Keratinocyte (primary cell): Measurements from ENCODE around the gene PLXNB1. TPM values are rescaled to one million over a fixed set of nuclear protein-coding genes. Genes with fewer than 3 reads are reported as not detected.

ENCODE experiments used
- DNase-seq: peaks from one replicate; pipeline ENCODE4 v3.0.0-alpha.2; 2011; ENCODE audit warnings: low read depth, missing footprints, low spot score
- FAIRE-seq: peaks from 2 replicates; lab custom pipeline; 2011; peaks lifted over from hg19 to GRCh38; lab: Jason Lieb, UNC
- H2AFZ ChIP-seq: 2 replicates; pipeline ENCODE4 v1.6.0; 2012; ENCODE audit warnings: low read length, control low read depth, inconsistent platforms; ENCODE audit not compliant: control insufficient read depth
- H3K27ac ChIP-seq: 2 replicates; pipeline ENCODE4 v1.5.1; 2011; ENCODE audit warnings: low read length; ENCODE audit not compliant: control insufficient read depth, insufficient read depth
- H3K27me3 ChIP-seq: 3 replicates; pipeline ENCODE4 v1.6.0; 2011; ENCODE audit warnings: low read length; ENCODE audit not compliant: control insufficient read depth, insufficient read depth; ENCODE audit errors: extremely low read depth
- H3K36me3 ChIP-seq, 2 experiments: 2 replicates in 1 of 2; 3 replicates in 1 of 2; pipeline ENCODE4 v1.5.1; 2011; ENCODE audit warnings: low read length in 2 of 2, mild to moderate bottlenecking in 1 of 2; ENCODE audit not compliant: control insufficient read depth in 2 of 2, insufficient read depth in 2 of 2; ENCODE audit errors: extremely low read depth in 1 of 2
- H3K4me1 ChIP-seq: 3 replicates; pipeline ENCODE4 v1.5.1; 2011; ENCODE audit warnings: low read length; ENCODE audit not compliant: control insufficient read depth, insufficient read depth; ENCODE audit errors: extremely low read depth
- H3K4me2 ChIP-seq: 3 replicates; pipeline ENCODE4 v1.6.0; 2011; ENCODE audit warnings: low read depth, low read length; ENCODE audit not compliant: control insufficient read depth, insufficient read depth; ENCODE audit errors: extremely low read depth
- H3K4me3 ChIP-seq, 3 experiments: fragments of 200-600 bp in 1 of 3; sonication (generic) in 1 of 3; 2 replicates in 2 of 3; 3 replicates in 1 of 3; pipeline ENCODE4 v1.5.1; 2011 to 2016; ENCODE audit warnings: low read length in 3 of 3, mild to moderate bottlenecking in 3 of 3, control low read depth in 2 of 3, inconsistent platforms in 1 of 3, low read depth in 1 of 3, mixed read lengths in 1 of 3, mixed run types in 1 of 3, moderate library complexity in 1 of 3; ENCODE audit not compliant: control insufficient read depth in 2 of 3, insufficient read depth in 2 of 3; ENCODE audit errors: extremely low read depth in 1 of 3
- H3K79me2 ChIP-seq: 2 replicates; pipeline ENCODE4 v1.6.0; 2012; ENCODE audit warnings: low read length; ENCODE audit not compliant: control insufficient read depth, insufficient read depth
- H3K9ac ChIP-seq: 3 replicates; pipeline ENCODE4 v1.6.0; 2011; ENCODE audit warnings: low read length; ENCODE audit not compliant: control insufficient read depth, insufficient read depth; ENCODE audit errors: extremely low read depth
- H3K9me1 ChIP-seq: 3 replicates; pipeline ENCODE4 v1.6.0; 2011; ENCODE audit warnings: low read length; ENCODE audit not compliant: control insufficient read depth, insufficient read depth; ENCODE audit errors: extremely low read depth
- H3K9me3 ChIP-seq: 2 replicates; pipeline ENCODE4 v1.5.1; 2012; ENCODE audit warnings: low read depth, low read length; ENCODE audit not compliant: control insufficient read depth
- H4K20me1 ChIP-seq: 3 replicates; pipeline ENCODE4 v1.6.0; 2011; ENCODE audit warnings: low read length; ENCODE audit not compliant: control insufficient read depth, insufficient read depth; ENCODE audit errors: extremely low read depth
- CTCF ChIP-seq, 3 experiments: IDR thresholded peaks in 1 of 3; conservative IDR thresholded peaks in 1 of 3; optimal IDR thresholded peaks in 1 of 3; 2 replicates in 2 of 3; 3 replicates in 1 of 3; pipeline versions ENCODE3 to v1.5.1; 2011; ENCODE audit warnings: low read length in 3 of 3, mild to moderate bottlenecking in 3 of 3, moderate library complexity in 2 of 3, control low read depth in 1 of 3, inconsistent platforms in 1 of 3; ENCODE audit not compliant: insufficient read depth in 2 of 3; ENCODE audit errors: extremely low read depth in 1 of 3
- EZH2 ChIP-seq: IDR thresholded peaks from one replicate; pipeline ENCODE4 v1.6.1; 2012; ENCODE audit warnings: inconsistent platforms, mild to moderate bottlenecking, low read length, moderate library complexity
- dilution Hi-C: fragments of 300-500 bp; cut with MboI; formaldehyde crosslinking; loops from one replicate; pipeline ENCODE4 v1.7.0; 2020; ENCODE audit warnings: low sequenced_read_pairs; ENCODE audit not compliant: extremely low pct_ligation_motif_present
- polyA plus RNA-seq, 5 experiments: library from polyadenylated mRNA; depleted of rRNA in 3 of 5; stranded (reverse) in 3 of 5; stranded (forward) in 1 of 5; unstranded in 1 of 5; fragments of >200 nt; gene quantifications; 1 replicate in 1 of 5; 2 replicates in 3 of 5; 3 replicates in 1 of 5; pipeline versions ENCODE4 v1.2.1 to v1.2.3, GENCODE V29; 2011 to 2012; ENCODE audit warnings: missing spikeins in 2 of 5, low read depth in 1 of 5, low replicate concordance in 1 of 5

The PLXNB1 gene
- polyA plus RNA-seq, 1 donor (not counting 4 experiments of a cell fraction or from before 2014, with no cell fraction given): 83.0 TPM

GRCh38 chr3:48405343-48405881 lies 24.5 kb downstream of the PLXNB1 start:
- Histone ChIP-seq H3K4me1 (peaks cover 23% of the 10 kb centered on the region), H3K9ac (no peak overlapping the region), H3K36me3 (peaks cover 50 to 74% of the 10 kb centered on the region in 2 experiments), H3K9me1 (no peaks in the 10 kb centered on the region), H3K27me3 (no peaks in the 10 kb centered on the region), H3K4me3 (no peak overlapping the region), H2AFZ (no peak overlapping the region), H3K27ac (no peak overlapping the region), H3K9me3 (no peaks in the 10 kb centered on the region), H4K20me1 (peaks cover 3% of the 10 kb centered on the region), H3K79me2 (no peaks in the 10 kb centered on the region), H3K4me2 (no peak overlapping the region)
- dilution Hi-C loops: no loop called here
- DNase-seq (no peak), FAIRE-seq (no peak)
- no peak for TF ChIP-seq CTCF (optimal IDR thresholded peaks at IDR 0.05 in 1 of 3, IDR thresholded peaks at IDR 0.05 in 1 of 3, conservative IDR thresholded peaks at IDR 0.05 in 1 of 3; ENCODE audit: extremely low read depth in 1 of 3, insufficient read depth in 2 of 3, low read length in 3 of 3)
- TF ChIP-seq EZH2: no peak

- Histone ChIP-seq H3K4me3 (no peak overlapping the region), H2AFZ (no peak overlapping the region), H3K4me2 (no peak overlapping the region), H3K9me3 (no peaks in the 10 kb centered on the region), H3K4me1 (peaks cover 23% of the 10 kb centered on the region), H3K9me1 (no peaks in the 10 kb centered on the region), H3K27me3 (no peaks in the 10 kb centered on the region), H3K27ac (no peak overlapping the region), H3K9ac (no peak overlapping the region), H4K20me1 (peaks cover 3% of the 10 kb centered on the region), H3K36me3 (peaks cover 46 to 67% of the 10 kb centered on the region in 2 experiments), H3K79me2 (no peaks in the 10 kb centered on the region)
- no peak for DNase-seq
- FAIRE-seq: no peak
- TF ChIP-seq EZH2 (no peak), CTCF (optimal IDR thresholded peaks at IDR 0.05 in 1 of 3, IDR thresholded peaks at IDR 0.05 in 1 of 3, conservative IDR thresholded peaks at IDR 0.05 in 1 of 3; ENCODE audit: extremely low read depth in 1 of 3, insufficient read depth in 2 of 3, low read length in 3 of 3) (no peak)
- dilution Hi-C loops: no loop called here
Observed at GRCh38 chr3:48404440-48405342, 25.2 kb downstream of the PLXNB1 start.
